Activated CD4-positive, alpha-beta T cell treated with anti-CD3 and anti-CD28 coated beads, Interleukin-2, Interleukin-4, amounts not matched to agents 100 ng/mL and 50 ng/mL, durations not matched to agents 16 hours and 8 hours (primary cell): ENCODE data around the gene USH2A.

ENCODE experiments used
- DNase-seq: peaks from one replicate; pipeline ENCODE4 v3.0.0-alpha.2; 2020; ENCODE audit warnings: low spot score

USH2A gene

GRCh38 chr1:215780139-215780538 lies 643.1 kb downstream of the USH2A start:
- no peak for DNase-seq

GRCh38 chr1:215779729-215780128 lies 643.5 kb downstream of the USH2A start:
- DNase-seq, result no peak

- no peak for DNase-seq
These were observed 645.8 kb downstream of the USH2A start for GRCh38 chr1:215777370-215777925.

- DNase-seq, result no peak
These were observed 646.9 kb downstream of the USH2A start for GRCh38 chr1:215776336-215776735.

GRCh38 chr1:215772151-215772550 lies 651.1 kb downstream of the USH2A start:
- no peak for DNase-seq

GRCh38 chr1:215768303-215768702 lies 654.9 kb downstream of the USH2A start:
- DNase-seq, result no peak

GRCh38 chr1:215767761-215768160 lies 655.5 kb downstream of the USH2A start:
- no peak for DNase-seq

GRCh38 chr1:215766521-215766920 lies 656.7 kb downstream of the USH2A start:
- no peak for DNase-seq

GRCh38 chr1:215765833-215766232 lies 657.4 kb downstream of the USH2A start:
- no peak for DNase-seq

- DNase-seq, result no peak
These were observed 661.8 kb downstream of the USH2A start for GRCh38 chr1:215761446-215761845.

GRCh38 chr1:215754112-215754511 lies 669.1 kb downstream of the USH2A start:
- DNase-seq, result no peak

GRCh38 chr1:215749414-215749813 lies 673.8 kb downstream of the USH2A start:
- no peak for DNase-seq

- no peak for DNase-seq
These were observed 674.8 kb downstream of the USH2A start for GRCh38 chr1:215748431-215748830.

- DNase-seq, result no peak
These were observed 678.8 kb downstream of the USH2A start for GRCh38 chr1:215744419-215744818.

- no peak for DNase-seq
These were observed 684.2 kb downstream of the USH2A start for GRCh38 chr1:215739025-215739424.

GRCh38 chr1:215731699-215732098 lies 691.5 kb downstream of the USH2A start:
- no peak for DNase-seq

GRCh38 chr1:215730600-215730999 lies 692.6 kb downstream of the USH2A start:
- DNase-seq, result no peak

GRCh38 chr1:215728169-215728568 lies 695.1 kb downstream of the USH2A start:
- no peak for DNase-seq

- no peak for DNase-seq
These were observed 703.1 kb downstream of the USH2A start for GRCh38 chr1:215720126-215720525.

GRCh38 chr1:215719552-215719951 lies 703.7 kb downstream of the USH2A start:
- no peak for DNase-seq

- DNase-seq, result no peak
These were observed 704.5 kb downstream of the USH2A start for GRCh38 chr1:215718575-215719287.

- DNase-seq, result no peak
These were observed 705.4 kb downstream of the USH2A start for GRCh38 chr1:215717677-215718426.

GRCh38 chr1:215710899-215711225 lies 712.4 kb downstream of the USH2A start:
- no peak for DNase-seq
